IMR-90 (cell line): ENCODE results near the gene CD38. TPM values are rescaled to one million over a fixed set of nuclear protein-coding genes. Genes with fewer than 3 reads are reported as not detected.

Experiments
- ATAC-seq: fragments of 200-7000 bp; cut with Tn5 transposase; 2 replicates; pipeline ENCODE4 v1.9.1; 2020; ENCODE audit warnings: low read depth, mild to moderate bottlenecking, moderate library complexity
- BruUV-seq: library from RNA; stranded (reverse); fragments of 400-500 nt; replicated peaks from 2 replicates; lab custom pipeline; 2021; lab: Mats Ljungman, UMichigan
- CTCF ChIA-PET: fragments of 300-600 bp; formaldehyde crosslinking; extraction: SDS; loops from one replicate; lab custom pipeline; 2021; ENCODE audit warnings: antibody characterized with exemption; lab: Yijun Ruan, JAX
- POLR2A ChIA-PET: fragments of 300-600 bp; sonication (Branson Sonifier 250); formaldehyde crosslinking; loops from one replicate; lab custom pipeline; 2022; ENCODE audit warnings: antibody characterized with exemption; ENCODE audit not compliant: unreplicated experiment; lab: Charles Lee
- DNase-seq: peaks from one replicate; pipeline ENCODE4 v3.0.0; 2013
- H2AFZ ChIP-seq: replicated peaks from 2 replicates; pipeline ENCODE3; 2013; ENCODE audit warnings: low read length, mild to moderate bottlenecking; ENCODE audit not compliant: poor library complexity
- H2AK5ac ChIP-seq: 2 replicates; pipeline ENCODE4 v1.6.1; 2013; ENCODE audit warnings: low read depth, low read length, inconsistent platforms
- H2AK9ac ChIP-seq: replicated peaks from 2 replicates; pipeline ENCODE3; 2013; ENCODE audit warnings: mild to moderate bottlenecking, low read depth, low read length, moderate library complexity; ENCODE audit not compliant: poor library complexity
- H2BK120ac ChIP-seq: 2 replicates; pipeline ENCODE4 v1.6.1; 2013; ENCODE audit warnings: low read depth, low read length, inconsistent platforms
- H2BK15ac ChIP-seq: 3 replicates; pipeline ENCODE4 v1.6.1; 2013; ENCODE audit warnings: low read depth, low read length, inconsistent platforms
- H2BK20ac ChIP-seq: 2 replicates; pipeline ENCODE4 v1.6.1; 2013; ENCODE audit warnings: low read depth, mild to moderate bottlenecking, inconsistent platforms, low read length, moderate library complexity
- H2BK5ac ChIP-seq: 2 replicates; pipeline ENCODE4 v1.6.1; 2013; ENCODE audit warnings: mild to moderate bottlenecking, low read depth, low read length, inconsistent platforms; ENCODE audit not compliant: poor library complexity, severe bottlenecking
- H3K14ac ChIP-seq: replicated peaks from 2 replicates; pipeline ENCODE4 v1.6.1; 2013; ENCODE audit warnings: low read depth, low read length, inconsistent platforms
- H3K18ac ChIP-seq: 2 replicates; pipeline ENCODE4 v1.6.1; 2013; ENCODE audit warnings: low read depth, low read length, control low read depth
- H3K23ac ChIP-seq: 2 replicates; pipeline ENCODE4 v1.6.1; 2013; ENCODE audit warnings: low read depth, low read length, inconsistent platforms
- H3K27ac ChIP-seq: 2 replicates; pipeline ENCODE4 v1.5.1; 2013; ENCODE audit warnings: mild to moderate bottlenecking, control low read depth, low read length; ENCODE audit not compliant: insufficient read depth
- H3K27me3 ChIP-seq: 2 replicates; pipeline ENCODE4 v1.6.1; 2013; ENCODE audit warnings: low read length; ENCODE audit not compliant: control insufficient read depth, insufficient read depth
- H3K36me3 ChIP-seq: 2 replicates; pipeline ENCODE4 v1.6.1; 2013; ENCODE audit warnings: low read length, mixed read lengths; ENCODE audit not compliant: control insufficient read depth, insufficient read depth
- H3K4ac ChIP-seq: 2 replicates; pipeline ENCODE4 v1.6.1; 2013; ENCODE audit warnings: low read depth, low read length, inconsistent platforms
- H3K4me1 ChIP-seq: 2 replicates; pipeline ENCODE4 v1.6.1; 2013; ENCODE audit warnings: low read length, mixed read lengths; ENCODE audit not compliant: control insufficient read depth, insufficient read depth
- H3K4me2 ChIP-seq: 2 replicates; pipeline ENCODE4 v1.6.1; 2013; ENCODE audit warnings: low read depth, mild to moderate bottlenecking, control low read depth, low read length, moderate library complexity
- H3K4me3 ChIP-seq: 2 replicates; pipeline ENCODE4 v1.5.1; 2013; ENCODE audit warnings: low read depth, mild to moderate bottlenecking, control low read depth, low read length, moderate library complexity; ENCODE audit not compliant: insufficient read depth
- H3K56ac ChIP-seq: 2 replicates; pipeline ENCODE4 v1.6.1; 2013; ENCODE audit warnings: low read length, inconsistent platforms; ENCODE audit not compliant: insufficient read depth; ENCODE audit errors: extremely low read depth
- H3K79me1 ChIP-seq, 2 experiments: 2 replicates each; pipeline ENCODE4 v1.6.1; 2013; ENCODE audit warnings: low read length in 2 of 2, inconsistent platforms in 1 of 2, low read depth in 1 of 2
- H3K9ac ChIP-seq: 2 replicates; pipeline ENCODE4 v1.6.1; 2013; ENCODE audit warnings: low read depth, low read length, control low read depth
- H3K9me1 ChIP-seq: 2 replicates; pipeline ENCODE4 v1.6.1; 2013; ENCODE audit warnings: low read length, inconsistent platforms; ENCODE audit not compliant: insufficient read depth
- H3K9me3 ChIP-seq: 2 replicates; pipeline ENCODE4 v1.6.1; 2013; ENCODE audit warnings: low read length; ENCODE audit not compliant: control insufficient read depth, insufficient read depth
- H4K20me1 ChIP-seq: 2 replicates; pipeline ENCODE4 v1.6.1; 2013; ENCODE audit warnings: low read length, inconsistent platforms; ENCODE audit not compliant: insufficient read depth
- H4K5ac ChIP-seq: 2 replicates; pipeline ENCODE4 v1.6.1; 2013; ENCODE audit warnings: mild to moderate bottlenecking, low read depth, low read length, control low read depth
- H4K8ac ChIP-seq, 2 experiments: 2 replicates each; pipeline ENCODE4 v1.6.1; 2013; ENCODE audit warnings: low read depth in 2 of 2, low read length in 2 of 2, control low read depth in 1 of 2, inconsistent platforms in 1 of 2
- H4K91ac ChIP-seq: 2 replicates; pipeline ENCODE4 v1.6.1; 2013; ENCODE audit warnings: low read depth, low read length, inconsistent platforms; ENCODE audit not compliant: insufficient read depth
- ELK1 ChIP-seq: fragments of 150-350 bp; IDR thresholded peaks from 2 replicates; pipeline ENCODE4 v1.6.1; 2016; ENCODE audit warnings: low read depth, mild to moderate bottlenecking, low read length, moderate library complexity, borderline replicate concordance
- MAZ ChIP-seq: IDR thresholded peaks from 2 replicates; pipeline ENCODE4 v1.6.1; 2012; ENCODE audit warnings: low read depth, mild to moderate bottlenecking, low read length, improper control_type of control experiment, moderate library complexity, borderline replicate concordance
- MXI1 ChIP-seq: IDR thresholded peaks from 2 replicates; pipeline ENCODE4 v1.6.1; 2012; ENCODE audit warnings: low read depth, mild to moderate bottlenecking, low read length, moderate library complexity, borderline replicate concordance
- WGBS, 2 experiments: methylation state at CpG; one replicate each; pipeline versions ENCODE4 v1.1.5 to v1.1.7; 2013; ENCODE audit warnings: missing lambda C conversion rate in 2 of 2; ENCODE audit not compliant: insufficient read length in 1 of 2; ENCODE audit errors: extremely low coverage in 2 of 2; 5-methylcytosine and 5-hydroxymethylcytosine counted together
- dilution Hi-C: fragments of 300-500 bp; cut with HindIII; formaldehyde crosslinking; loops from one replicate; pipeline ENCODE4 v1.14.3; 2018; ENCODE audit warnings: low sequenced_read_pairs; ENCODE audit not compliant: unreplicated experiment
- in situ Hi-C: fragments of 300-500 bp; cut with MboI; formaldehyde crosslinking; loops from 3 replicates; pipeline ENCODE4 v1.14.3; 2019; ENCODE audit warnings: low sequenced_read_pairs, inconsistent platforms, mixed read lengths
- intact Hi-C: fragments of 100-400 bp; cut with micrococcal nuclease; formaldehyde crosslinking; loops from 2 replicates; pipeline ENCODE4 v1.10.0; 2022
- polyA plus RNA-seq, 3 experiments: library from polyadenylated mRNA; depleted of rRNA; stranded (reverse); fragments of >200 nt; gene quantifications; 2 replicates each; pipeline ENCODE4 v1.2.3, GENCODE V29; 2012; ENCODE audit warnings: low replicate concordance in 1 of 3
- total RNA-seq: library from RNA; depleted of rRNA; stranded (reverse); fragments of >200 nt; gene quantifications from 2 replicates; pipeline ENCODE4 v1.2.3, GENCODE V29; 2012; rRNA removed
- TF ChIP-seq, protein P1 (sequence below): conservative IDR thresholded peaks from 2 replicates; pipeline ENCODE4 v1.5.1; 2012; ENCODE audit warnings: mild to moderate bottlenecking, low read depth, low read length, improper control_type of control experiment

The CD38 gene
- total and polyA plus RNA-seq, 2 of the 4 experiments (the other 2 are of a cell fraction): not detected

DNA sequence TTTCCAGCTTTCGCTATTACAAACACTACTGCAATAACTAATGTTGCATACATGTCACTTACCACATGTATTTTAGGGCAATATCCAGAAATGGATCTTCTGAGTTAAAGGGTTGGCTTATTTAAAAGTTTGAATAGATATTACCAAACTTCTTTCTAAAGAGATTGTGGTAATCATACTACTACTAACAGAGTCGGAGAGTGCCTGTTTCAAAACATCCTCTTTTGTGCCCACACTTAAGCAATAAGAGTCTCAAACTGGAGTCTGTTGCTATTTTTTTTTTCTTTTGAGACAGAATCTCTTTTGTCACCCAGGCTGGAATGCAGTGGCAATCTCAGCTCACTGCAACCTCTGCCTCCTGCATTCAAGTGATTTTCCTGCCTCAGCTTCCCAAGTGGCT is 124.6 kb downstream of the CD38 start:
- DNase-seq: no peak
- no peak overlapping the region for H3K23ac ChIP-seq
- POLR2A ChIA-PET: no interaction called here
- H2AK5ac ChIP-seq: no peak overlapping the region
- no peaks in the 10 kb centered on the region for H3K9me1 ChIP-seq
- H2AFZ ChIP-seq: no peak overlapping the region
- WGBS, 2 experiments: no CpG with 5 or more reads among the region's 2 CpGs
- no peak overlapping the region for H3K4ac ChIP-seq
- H4K8ac ChIP-seq: no peak overlapping the region
- peaks cover 47% of the 10 kb centered on the region for H3K27me3 ChIP-seq
- CTCF ChIA-PET: no interaction called here
- H3K27ac ChIP-seq: no peak overlapping the region
- H3K4me2 ChIP-seq: no peak overlapping the region
- no peak overlapping the region for H3K56ac ChIP-seq
- ATAC-seq: no peak
- H2BK15ac ChIP-seq: no peak overlapping the region
- H2BK20ac ChIP-seq: no peak overlapping the region
- intact Hi-C loops (no loop called here), dilution Hi-C loops (no loop called here), in situ Hi-C loops (no loop called here)
- no peaks in the 10 kb centered on the region for H3K4me1 ChIP-seq
- no peak overlapping the region for H4K5ac ChIP-seq
- H3K79me1 ChIP-seq: no peaks in the 10 kb centered on the region
- H4K91ac ChIP-seq: no peak overlapping the region
- no peak overlapping the region for H3K4me3 ChIP-seq
- no peak overlapping the region for H2BK120ac ChIP-seq
- peaks cover 6% of the 10 kb centered on the region for H3K9me3 ChIP-seq
- H4K20me1 ChIP-seq: no peaks in the 10 kb centered on the region
- H2AK9ac ChIP-seq: no peak overlapping the region
- BruUV-seq: no TSS peak
- no peak overlapping the region for H3K9ac ChIP-seq
- H3K18ac ChIP-seq: no peak overlapping the region
- no peak overlapping the region for H3K14ac ChIP-seq
- H3K36me3 ChIP-seq: no peaks in the 10 kb centered on the region
- no peak for TF ChIP-seq MAZ
- TF ChIP-seq, protein P1, sequence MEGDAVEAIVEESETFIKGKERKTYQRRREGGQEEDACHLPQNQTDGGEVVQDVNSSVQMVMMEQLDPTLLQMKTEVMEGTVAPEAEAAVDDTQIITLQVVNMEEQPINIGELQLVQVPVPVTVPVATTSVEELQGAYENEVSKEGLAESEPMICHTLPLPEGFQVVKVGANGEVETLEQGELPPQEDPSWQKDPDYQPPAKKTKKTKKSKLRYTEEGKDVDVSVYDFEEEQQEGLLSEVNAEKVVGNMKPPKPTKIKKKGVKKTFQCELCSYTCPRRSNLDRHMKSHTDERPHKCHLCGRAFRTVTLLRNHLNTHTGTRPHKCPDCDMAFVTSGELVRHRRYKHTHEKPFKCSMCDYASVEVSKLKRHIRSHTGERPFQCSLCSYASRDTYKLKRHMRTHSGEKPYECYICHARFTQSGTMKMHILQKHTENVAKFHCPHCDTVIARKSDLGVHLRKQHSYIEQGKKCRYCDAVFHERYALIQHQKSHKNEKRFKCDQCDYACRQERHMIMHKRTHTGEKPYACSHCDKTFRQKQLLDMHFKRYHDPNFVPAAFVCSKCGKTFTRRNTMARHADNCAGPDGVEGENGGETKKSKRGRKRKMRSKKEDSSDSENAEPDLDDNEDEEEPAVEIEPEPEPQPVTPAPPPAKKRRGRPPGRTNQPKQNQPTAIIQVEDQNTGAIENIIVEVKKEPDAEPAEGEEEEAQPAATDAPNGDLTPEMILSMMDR: no peak
- no peak for TF ChIP-seq MXI1
- no peak for TF ChIP-seq ELK1
- H2BK5ac ChIP-seq: no peak overlapping the region

Other genes with a start within 250 kb of the CD38 start
- gene FBXL5, start 123.0 kb upstream of the CD38 start, total RNA-seq: 62.6 and 91.9 TPM in 2 replicates
- 18.6 and 20.3 TPM in 2 replicates for gene FBXL5, start 123.0 kb upstream of the CD38 start, polyA plus RNA-seq (2012; rRNA removed)
- 16.7 and 20.6 TPM in 2 replicates for gene FAM200B, start 96.5 kb upstream of the CD38 start, total RNA-seq
- gene FAM200B, start 96.5 kb upstream of the CD38 start, polyA plus RNA-seq (2012; rRNA removed): 17.3 and 18.5 TPM in 2 replicates
- 5.3 and 6.6 TPM in 2 replicates for gene BST1, start 75.3 kb upstream of the CD38 start, total RNA-seq
- gene BST1, start 75.3 kb upstream of the CD38 start, polyA plus RNA-seq (2012; rRNA removed): 11.1 and 11.9 TPM in 2 replicates
- gene FGFBP1, start 160.4 kb downstream of the CD38 start, total RNA-seq: under 0.01 TPM in 1 of 2 replicates, not detected in the other
- gene FGFBP1, start 160.4 kb downstream of the CD38 start, polyA plus RNA-seq (2012; rRNA removed): not detected in 2 replicates
- not detected in 2 replicates for gene FGFBP2, start 184.8 kb downstream of the CD38 start, total RNA-seq
- not detected in 2 replicates for gene FGFBP2, start 184.8 kb downstream of the CD38 start, polyA plus RNA-seq (2012; rRNA removed)